SK-N-MC (cell line): ENCODE results near the gene NNAT.
A peak's percentile ranks its signal among the peaks of the same experiment; 100 is the strongest.

Experiments
- DNase-seq: peaks from one replicate; pipeline ENCODE4 v3.0.0-alpha.2; 2011; ENCODE audit warnings: low read depth, low spot score
- H3K27ac ChIP-seq: fragments of 200-600 bp; sonication (generic); 2 replicates; pipeline ENCODE4 v1.5.1; 2016; ENCODE audit warnings: mixed run types
- H3K36me3 ChIP-seq: fragments of 200-600 bp; sonication (generic); 2 replicates; pipeline ENCODE4 v1.6.1; 2017; ENCODE audit warnings: antibody characterized with exemption, low read length, mixed read lengths; ENCODE audit not compliant: insufficient read depth
- H3K4me3 ChIP-seq: fragments of 200-600 bp; sonication (generic); 2 replicates; pipeline ENCODE4 v1.5.1; 2016
- H3K9ac ChIP-seq: fragments of 200-600 bp; sonication (generic); 2 replicates; pipeline ENCODE4 v1.8.0; 2017; ENCODE audit warnings: mixed run types, mixed read lengths; ENCODE audit not compliant: insufficient read length
- H3K9me3 ChIP-seq: fragments of 200-600 bp; sonication (generic); 2 replicates; pipeline ENCODE4 v1.6.1; 2017; ENCODE audit warnings: low read depth, mild to moderate bottlenecking, antibody characterized with exemption, low read length, moderate library complexity, mixed read lengths
- EZH2 ChIP-seq: fragments of 200-600 bp; sonication (generic); IDR thresholded peaks from one replicate; pipeline ENCODE4 v1.6.1; 2017; ENCODE audit warnings: antibody characterized with exemption
- FOXP2 ChIP-seq: optimal IDR thresholded peaks from 2 replicates; pipeline ENCODE3; 2011; ENCODE audit warnings: mild to moderate bottlenecking, moderate library complexity; ENCODE audit not compliant: insufficient read depth; ENCODE audit errors: extremely low read length, control extremely low read depth
- POLR2AphosphoS5 ChIP-seq: IDR thresholded peaks from 2 replicates; pipeline ENCODE4 v1.6.1; 2012; ENCODE audit warnings: mild to moderate bottlenecking, low read depth, low read length, borderline replicate concordance

The NNAT gene

GRCh38 chr20:37518606-37519507 is 2.2 kb upstream of the NNAT start:
- TF ChIP-seq POLR2AphosphoS5: no peak
- no peak for TF ChIP-seq FOXP2
- no peak for TF ChIP-seq EZH2
- Histone ChIP-seq H3K36me3 (no peaks in the 10 kb centered on the region), H3K27ac (peak overlapping the region; percentile 49; the same call in 1 of the 2 replicates), H3K4me3 (no peak overlapping the region), H3K9me3 (no peaks in the 10 kb centered on the region), H3K9ac (peak overlapping the region; percentile 14)
- no peak for DNase-seq

GRCh38 chr20:37519508-37520418 is 1.3 kb upstream of the NNAT start:
- DNase-seq: no peak
- H3K9me3 ChIP-seq: no peaks in the 10 kb centered on the region
- no peaks in the 10 kb centered on the region for H3K36me3 ChIP-seq
- H3K4me3 ChIP-seq: no peak overlapping the region
- peak overlapping the region; percentile 49; the same call in 1 of the 2 replicates for H3K27ac ChIP-seq
- peak overlapping the region; percentile 14 for H3K9ac ChIP-seq
- TF ChIP-seq EZH2 (no peak), FOXP2 (no peak), POLR2AphosphoS5 (no peak)

DNA sequence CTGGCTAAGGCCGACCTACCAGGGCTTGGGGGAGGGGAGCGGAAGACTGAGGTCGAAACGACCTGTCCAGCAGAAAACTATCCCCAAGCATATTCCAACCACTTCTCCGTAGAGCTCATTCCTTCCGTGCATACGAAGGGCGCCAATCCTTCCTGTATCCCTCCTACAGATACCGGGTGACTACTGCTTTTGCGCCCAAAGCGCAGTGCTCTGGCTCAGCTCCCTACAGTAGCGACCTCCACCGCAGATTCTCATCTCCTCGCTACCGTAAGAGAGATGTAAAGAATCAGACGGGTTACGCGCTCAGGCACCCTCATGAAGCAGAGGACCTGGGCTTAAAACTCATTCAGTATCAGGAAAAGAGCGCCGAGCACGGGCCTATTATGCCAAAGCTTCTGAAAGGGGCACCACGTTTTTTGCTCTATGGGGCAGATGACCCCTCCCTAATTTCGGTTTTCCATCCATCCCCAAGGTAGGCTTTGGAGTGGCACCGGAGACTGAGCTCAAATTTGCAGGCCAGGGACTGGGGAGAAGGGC is 563 bp upstream of the NNAT start:
- no peak overlapping the region for H3K4me3 ChIP-seq
- no peak for DNase-seq
- no peak for TF ChIP-seq POLR2AphosphoS5
- TF ChIP-seq FOXP2: no peak
- no peak for TF ChIP-seq EZH2
- no peak overlapping the region for H3K9ac ChIP-seq
- H3K36me3 ChIP-seq: no peaks in the 10 kb centered on the region
- no peak overlapping the region for H3K27ac ChIP-seq
- H3K9me3 ChIP-seq: no peaks in the 10 kb centered on the region

- DNase-seq: no peak
- H3K36me3 ChIP-seq: no peaks in the 10 kb centered on the region
- TF ChIP-seq EZH2 (no peak), POLR2AphosphoS5 (no peak), FOXP2 (no peak)
These were observed 1.4 kb downstream of the NNAT start for GRCh38 chr20:37522260-37523011.

GRCh38 chr20:37523012-37523391 is 2.0 kb downstream of the NNAT start:
- DNase-seq: no peak
- Histone ChIP-seq H3K9me3 (no peaks in the 10 kb centered on the region), H3K27ac (no peak overlapping the region), H3K36me3 (no peaks in the 10 kb centered on the region), H3K4me3 (no peak overlapping the region), H3K9ac (no peak overlapping the region)
- TF ChIP-seq EZH2: no peak
- TF ChIP-seq FOXP2: no peak
- no peak for TF ChIP-seq POLR2AphosphoS5

More at GRCh38 chr20:37522260-37523011, 1.4 kb downstream of the NNAT start:
- Histone ChIP-seq H3K27ac (no peak overlapping the region), H3K4me3 (no peak overlapping the region), H3K9ac (no peak overlapping the region), H3K9me3 (no peaks in the 10 kb centered on the region)

DNA sequence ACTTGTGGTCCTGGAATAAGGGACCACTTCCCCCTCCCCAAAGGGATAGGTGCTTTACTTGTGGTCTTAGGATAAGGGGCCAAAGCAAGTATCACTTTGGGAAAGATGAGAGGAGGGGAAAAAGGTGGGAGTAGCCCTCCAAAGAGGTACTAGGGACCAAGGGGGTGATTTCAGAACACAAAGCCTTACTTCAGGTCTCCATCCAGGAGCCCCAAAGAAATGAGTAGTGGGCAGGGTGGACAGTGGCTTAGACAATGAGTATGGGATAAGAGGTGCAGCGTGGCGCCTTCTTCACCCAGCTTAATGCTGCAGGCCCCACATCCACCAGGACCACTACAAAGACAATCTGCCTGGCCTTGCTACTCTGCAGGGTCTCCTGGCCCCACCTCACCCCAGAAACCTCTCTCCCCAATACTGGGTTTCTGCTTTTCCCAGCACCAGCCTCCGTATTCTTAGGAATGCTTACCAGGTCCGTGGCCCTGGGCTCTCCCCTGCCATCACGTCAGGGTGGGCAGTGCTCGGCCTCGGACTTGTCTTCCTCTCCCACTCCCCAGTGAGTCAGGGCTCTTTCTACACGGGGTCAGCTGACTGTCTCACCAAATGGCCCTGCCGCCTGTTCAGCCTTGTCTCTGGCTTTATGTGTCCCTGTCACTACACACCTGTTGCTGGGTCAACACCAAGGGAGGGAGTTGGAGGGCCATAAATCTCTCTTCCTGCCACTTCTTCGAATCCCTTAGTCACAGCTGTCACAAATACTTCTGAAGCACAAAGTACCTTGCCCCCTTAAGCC is 3.1 kb downstream of the NNAT start:
- TF ChIP-seq POLR2AphosphoS5: no peak
- TF ChIP-seq EZH2: no peak
- TF ChIP-seq FOXP2: no peak
- Histone ChIP-seq H3K27ac (no peak overlapping the region), H3K9ac (no peak overlapping the region), H3K36me3 (no peaks in the 10 kb centered on the region), H3K4me3 (no peak overlapping the region), H3K9me3 (no peaks in the 10 kb centered on the region)
- no peak for DNase-seq

- TF ChIP-seq POLR2AphosphoS5: no peak
- H3K27ac ChIP-seq: no peak overlapping the region
- H3K9ac ChIP-seq: no peak overlapping the region
- no peaks in the 10 kb centered on the region for H3K9me3 ChIP-seq
- DNase-seq: no peak
- H3K4me3 ChIP-seq: peak overlapping the region; percentile 87; the same call in 1 of the 2 replicates
- no peaks in the 10 kb centered on the region for H3K36me3 ChIP-seq
These were observed 4.0 kb downstream of the NNAT start for GRCh38 chr20:37524859-37525708.
